PC-3 (cell line): ENCODE data around the gene RBMS3.

ENCODE experiments used
- EZH2 ChIP-seq: fragments of 300-600 bp; sonication (generic); IDR thresholded peaks from one replicate; pipeline ENCODE4 v1.6.1; 2017; ENCODE audit warnings: antibody characterized with exemption, mild to moderate bottlenecking, low read length; ENCODE audit not compliant: unreplicated experiment
- EZH2phosphoT487 ChIP-seq: fragments of 300-600 bp; sonication (generic); IDR thresholded peaks from 2 replicates; pipeline ENCODE4 v1.6.1; 2018; ENCODE audit warnings: mild to moderate bottlenecking, antibody characterized with exemption, low read length, borderline replicate concordance
- TF ChIP-seq, protein P1 (sequence below): fragments of 300-600 bp; sonication (generic); conservative IDR thresholded peaks from 2 replicates; pipeline ENCODE4 v1.5.1; 2017; ENCODE audit warnings: antibody characterized with exemption, low read depth, mild to moderate bottlenecking, low read length

DNA sequence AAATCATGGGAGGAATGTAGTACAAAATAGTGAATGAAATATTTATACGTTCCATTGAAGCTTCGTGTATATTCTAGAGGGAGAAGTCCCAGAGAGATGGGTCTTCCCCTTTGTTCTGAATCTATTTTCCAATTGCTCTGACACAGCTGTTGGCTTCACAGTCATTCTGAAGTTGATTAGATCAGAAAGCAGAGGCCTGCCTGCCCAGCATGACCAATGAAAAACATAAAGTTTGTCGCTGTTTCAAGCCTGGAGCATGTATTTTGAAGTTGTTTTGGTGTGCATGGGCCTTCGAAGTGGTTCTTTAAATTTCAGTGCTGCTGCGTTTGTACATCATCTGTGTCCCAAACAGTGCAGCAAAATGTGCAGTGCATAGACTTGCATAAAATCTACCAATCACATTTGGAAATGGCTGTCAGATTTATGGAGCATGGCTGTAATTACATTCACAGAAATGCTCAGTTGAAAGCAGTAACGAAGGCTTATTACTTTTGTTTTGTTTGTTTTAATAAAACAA is 31.0 kb upstream of the RBMS3 start:
- TF ChIP-seq, protein P1, sequence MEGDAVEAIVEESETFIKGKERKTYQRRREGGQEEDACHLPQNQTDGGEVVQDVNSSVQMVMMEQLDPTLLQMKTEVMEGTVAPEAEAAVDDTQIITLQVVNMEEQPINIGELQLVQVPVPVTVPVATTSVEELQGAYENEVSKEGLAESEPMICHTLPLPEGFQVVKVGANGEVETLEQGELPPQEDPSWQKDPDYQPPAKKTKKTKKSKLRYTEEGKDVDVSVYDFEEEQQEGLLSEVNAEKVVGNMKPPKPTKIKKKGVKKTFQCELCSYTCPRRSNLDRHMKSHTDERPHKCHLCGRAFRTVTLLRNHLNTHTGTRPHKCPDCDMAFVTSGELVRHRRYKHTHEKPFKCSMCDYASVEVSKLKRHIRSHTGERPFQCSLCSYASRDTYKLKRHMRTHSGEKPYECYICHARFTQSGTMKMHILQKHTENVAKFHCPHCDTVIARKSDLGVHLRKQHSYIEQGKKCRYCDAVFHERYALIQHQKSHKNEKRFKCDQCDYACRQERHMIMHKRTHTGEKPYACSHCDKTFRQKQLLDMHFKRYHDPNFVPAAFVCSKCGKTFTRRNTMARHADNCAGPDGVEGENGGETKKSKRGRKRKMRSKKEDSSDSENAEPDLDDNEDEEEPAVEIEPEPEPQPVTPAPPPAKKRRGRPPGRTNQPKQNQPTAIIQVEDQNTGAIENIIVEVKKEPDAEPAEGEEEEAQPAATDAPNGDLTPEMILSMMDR: no peak
- TF ChIP-seq EZH2 (no peak), EZH2phosphoT487 (no peak)
